ENCODE data around the gene BMPER.

Gene BMPER

DNA sequence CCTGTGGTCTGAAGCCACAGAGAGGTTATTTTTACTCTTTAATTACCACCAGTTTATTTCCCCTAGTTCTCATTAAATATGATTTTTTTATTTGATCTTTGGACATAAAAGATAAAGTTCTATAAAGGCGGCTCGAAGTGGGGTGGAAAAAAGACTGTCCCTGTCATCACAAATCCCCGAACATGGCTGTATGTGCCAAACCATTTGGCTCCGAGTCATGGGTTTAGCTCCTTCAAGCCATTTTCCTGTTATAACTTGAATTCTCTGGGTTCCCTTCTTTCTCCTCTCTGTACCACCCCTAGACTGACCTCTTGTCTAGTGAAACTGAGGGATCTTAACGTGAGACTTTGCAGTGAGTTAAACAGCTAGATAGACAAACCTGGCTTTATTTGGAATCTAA lies 181.6 kb downstream of the BMPER start:
- no peak for DNase-seq (ENCODE audit: low read depth in 1 of 2, low spot score in 1 of 2)

- DNase-seq (ENCODE audit: low read depth in 1 of 2, low spot score in 1 of 2): no peak
Observed at GRCh38 chr7:34087892-34088891, 182.9 kb downstream of the BMPER start.

DNA sequence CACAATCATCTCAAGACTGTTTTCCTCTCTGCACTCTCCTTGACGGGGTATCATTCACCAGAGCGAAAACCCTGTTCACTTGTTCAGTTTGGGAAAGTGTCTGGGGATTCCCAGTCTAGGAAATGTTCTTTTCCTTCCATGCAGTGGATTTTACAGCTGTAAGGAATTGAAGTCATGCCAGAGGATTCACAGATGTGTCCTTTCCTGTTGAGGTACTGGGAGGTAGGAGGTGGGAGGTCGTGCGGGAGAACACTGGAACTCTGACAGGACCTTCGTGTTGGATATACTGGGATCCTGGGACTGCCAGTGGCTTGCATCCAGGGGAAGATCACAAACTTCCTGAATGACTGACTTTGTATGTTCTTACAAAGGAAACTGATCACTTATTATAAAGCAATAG lies 185.5 kb downstream of the BMPER start:
- no peak for DNase-seq (ENCODE audit: low read depth in 1 of 2, low spot score in 1 of 2)

DNA sequence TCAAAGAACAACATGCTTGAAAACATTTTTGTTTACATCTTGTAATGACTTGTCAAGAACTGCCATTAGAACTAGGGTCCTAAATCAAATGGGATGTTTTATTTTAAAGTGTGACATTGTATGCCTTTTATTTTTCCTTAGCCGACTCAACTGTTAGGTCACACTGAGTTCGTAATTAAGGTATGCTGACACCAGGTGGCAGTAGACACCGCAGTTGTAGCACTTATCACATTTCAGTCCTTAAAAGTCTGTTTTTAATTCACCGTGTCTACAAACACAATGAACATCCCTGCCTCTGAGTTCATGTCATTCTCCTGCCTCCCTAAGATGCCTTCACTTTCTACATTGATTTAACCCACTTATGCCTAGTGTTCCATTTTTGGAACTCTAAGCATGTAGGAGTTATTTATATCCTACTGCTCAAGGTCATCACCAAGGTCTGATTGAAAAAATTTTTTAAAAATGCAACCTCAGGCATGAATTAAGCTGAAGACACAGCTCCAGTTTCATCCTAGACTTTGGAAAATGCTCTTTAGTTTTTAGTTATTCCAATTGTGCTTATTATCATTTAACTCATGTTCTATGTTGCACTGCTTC lies 186.1 kb downstream of the BMPER start:
- DNase-seq (ENCODE audit: low read depth in 1 of 2, low spot score in 1 of 2): no peak

DNA sequence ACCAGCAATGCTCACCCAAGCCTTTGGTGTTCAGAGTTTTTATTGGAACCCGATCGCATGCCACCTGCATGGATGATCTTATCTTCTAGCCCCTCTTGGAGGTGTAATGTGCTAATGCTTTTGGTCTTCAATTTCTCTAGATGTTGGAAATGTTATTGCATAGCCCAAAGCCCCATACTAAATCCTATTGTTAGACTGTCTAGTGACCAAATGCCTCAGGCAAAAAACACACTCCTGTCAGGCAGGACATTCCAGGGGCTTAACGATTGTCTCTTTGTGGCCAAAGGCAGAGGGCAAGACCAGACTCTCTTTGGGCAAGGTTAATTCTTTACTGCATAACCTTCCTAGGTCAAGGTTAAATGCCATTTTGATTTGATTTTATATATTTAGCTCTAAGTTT lies 187.9 kb downstream of the BMPER start:
- DNase-seq (ENCODE audit: low read depth in 1 of 2, low spot score in 1 of 2): no peak

DNA sequence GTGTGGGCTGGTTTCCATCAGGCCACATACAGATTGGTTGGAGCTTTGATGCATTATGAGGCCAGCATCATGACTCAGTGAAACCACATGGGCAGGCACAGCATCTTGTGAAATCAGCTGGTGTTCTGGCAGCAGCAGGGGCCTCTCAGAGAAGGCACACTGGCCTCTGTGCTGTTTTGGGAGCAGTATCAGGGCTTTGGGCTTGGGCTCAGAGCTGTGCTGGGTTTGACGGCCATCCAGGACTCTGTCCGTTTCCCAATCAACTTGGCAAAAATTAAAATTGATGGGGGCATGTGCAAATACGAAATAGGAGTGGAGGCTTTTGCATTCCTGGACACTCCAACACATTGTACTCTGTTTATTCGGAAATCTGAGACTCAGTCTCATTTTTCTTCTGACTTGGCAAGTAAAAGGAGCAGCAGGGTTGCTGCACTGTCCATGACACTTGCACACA lies 190.9 kb downstream of the BMPER start:
- no peak for DNase-seq (ENCODE audit: low read depth in 1 of 2, low spot score in 1 of 2)

DNA sequence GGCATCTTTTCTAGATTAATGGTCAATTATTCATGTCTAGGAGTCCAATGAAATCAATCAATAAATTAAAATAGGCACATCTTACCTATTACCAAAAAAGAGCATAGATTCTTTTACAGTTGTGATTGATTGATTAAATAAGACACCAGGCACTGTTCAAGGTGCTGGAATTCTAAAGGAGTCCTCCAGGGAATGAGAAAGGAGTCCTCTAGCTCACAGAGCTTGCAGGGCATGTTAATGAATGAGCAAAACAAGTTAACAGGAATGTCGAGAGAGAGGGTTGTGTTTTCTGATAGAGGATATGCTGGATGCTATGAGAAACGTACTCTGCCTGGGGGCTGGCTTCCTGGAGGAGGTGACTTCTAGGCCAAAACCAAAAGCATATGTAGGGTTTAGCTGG lies 191.4 kb downstream of the BMPER start:
- no peak for DNase-seq (ENCODE audit: low read depth in 1 of 2, low spot score in 1 of 2)

DNA sequence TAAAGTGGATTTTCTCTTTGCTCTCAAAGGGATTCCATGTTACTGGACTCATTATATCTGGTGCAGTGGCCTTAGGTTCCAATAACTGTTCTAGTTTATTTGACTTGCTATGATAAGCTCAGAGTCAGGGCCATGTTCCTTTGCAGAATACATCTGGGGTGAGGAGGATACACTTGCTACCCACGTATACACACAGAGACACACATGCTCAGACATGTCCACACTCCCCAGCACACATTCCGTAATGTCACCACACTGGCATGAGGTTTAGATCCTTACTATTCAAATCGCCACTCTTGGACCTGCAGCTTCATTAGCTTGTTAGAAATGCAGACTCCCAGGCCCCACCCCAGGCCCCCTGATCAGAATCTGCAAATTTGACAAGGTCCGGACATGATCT lies 195.3 kb downstream of the BMPER start:
- DNase-seq (ENCODE audit: low read depth in 1 of 2, low spot score in 1 of 2): no peak

- no peak for DNase-seq (ENCODE audit: low read depth in 1 of 2, low spot score in 1 of 2)
Observed at GRCh38 chr7:34104115-34104514, 198.8 kb downstream of the BMPER start.

DNA sequence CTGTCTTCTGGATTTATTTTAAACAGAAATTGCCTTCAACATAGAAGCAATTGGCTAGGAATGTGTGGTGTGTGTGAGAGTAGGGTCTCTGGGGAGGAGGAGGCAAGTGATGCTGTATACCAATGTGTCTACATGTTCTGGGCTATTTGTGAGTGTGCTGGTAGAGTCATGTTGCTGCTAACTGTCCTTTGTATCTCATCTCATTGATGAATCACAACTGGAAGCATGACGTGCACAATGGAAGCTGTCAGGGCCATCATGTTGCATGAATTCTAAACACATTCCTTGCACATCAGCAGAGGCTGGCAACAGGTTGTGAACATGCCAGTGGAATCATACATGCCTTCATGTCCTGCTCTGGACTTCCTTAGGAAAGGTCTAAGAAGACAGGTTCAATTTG lies 199.7 kb downstream of the BMPER start:
- no peak for DNase-seq (ENCODE audit: low read depth in 1 of 2, low spot score in 1 of 2)

DNA sequence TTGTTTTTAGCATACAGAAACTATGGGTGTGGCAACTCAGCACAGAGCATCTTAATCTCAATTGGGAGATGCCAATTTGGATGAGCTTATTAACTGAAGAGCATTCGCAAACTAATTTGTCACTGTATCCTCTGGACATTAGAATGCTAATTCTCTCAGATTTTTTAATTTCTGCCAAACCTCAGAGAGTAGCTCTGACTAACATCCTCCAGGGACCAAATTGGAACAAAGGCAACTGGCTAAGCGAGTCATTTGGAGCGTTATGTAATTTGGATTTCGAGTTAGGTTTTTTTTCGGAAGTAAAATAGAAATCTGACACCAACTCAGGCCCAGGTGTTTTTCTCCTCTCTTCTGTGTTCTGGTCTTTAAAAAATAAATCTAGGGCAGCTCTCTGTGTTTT lies 201.9 kb downstream of the BMPER start:
- DNase-seq (ENCODE audit: low read depth in 1 of 2, low spot score in 1 of 2): no peak

- no peak for DNase-seq (ENCODE audit: low read depth in 1 of 2, low spot score in 1 of 2)
Observed at GRCh38 chr7:34108165-34108564, 202.8 kb downstream of the BMPER start.

DNA sequence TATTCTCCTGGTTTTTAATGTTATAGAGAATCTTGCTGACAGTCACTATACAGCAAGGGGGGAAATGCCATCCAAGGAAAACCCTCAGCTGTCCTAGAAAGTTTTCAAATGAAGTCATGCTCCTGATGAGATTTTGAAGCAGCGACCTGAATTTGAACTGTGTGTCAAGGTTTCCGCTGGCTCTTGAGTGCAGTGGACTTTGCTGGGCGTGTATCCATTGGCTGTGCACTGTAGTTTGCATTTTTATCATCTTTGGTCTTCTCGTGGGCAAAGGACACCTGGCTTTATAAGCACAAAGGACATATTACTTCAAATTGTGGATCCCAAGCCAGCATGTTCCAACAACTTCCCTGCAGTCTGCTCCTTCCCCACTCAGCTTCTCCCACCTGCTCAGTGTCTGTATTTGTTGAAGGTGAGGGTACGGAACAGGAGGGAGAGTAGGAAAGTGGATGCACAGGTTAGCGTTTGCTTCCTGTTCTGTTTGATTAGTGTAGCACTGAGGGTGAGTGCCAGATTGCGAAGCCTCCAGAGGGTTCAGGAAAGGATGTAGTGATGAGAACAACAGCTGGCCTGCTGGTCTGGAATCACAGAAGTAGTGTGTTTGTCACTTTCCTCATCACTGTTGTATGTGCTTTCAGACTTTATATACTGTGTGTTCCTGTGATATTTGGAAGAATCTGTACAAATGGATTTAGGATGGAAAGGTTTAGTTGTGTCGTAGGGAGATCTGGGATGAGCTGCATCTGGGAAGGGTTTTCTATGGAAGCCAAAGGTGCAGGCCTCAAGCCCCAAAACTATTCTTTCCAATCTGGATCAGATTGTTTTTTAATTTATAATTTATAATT lies 204.8 kb downstream of the BMPER start:
- DNase-seq (ENCODE audit: low read depth in 1 of 2, low spot score in 1 of 2): no peak

- DNase-seq (ENCODE audit: low read depth in 1 of 2, low spot score in 1 of 2): no peak
Observed at GRCh38 chr7:34111031-34111430, 205.7 kb downstream of the BMPER start.

DNA sequence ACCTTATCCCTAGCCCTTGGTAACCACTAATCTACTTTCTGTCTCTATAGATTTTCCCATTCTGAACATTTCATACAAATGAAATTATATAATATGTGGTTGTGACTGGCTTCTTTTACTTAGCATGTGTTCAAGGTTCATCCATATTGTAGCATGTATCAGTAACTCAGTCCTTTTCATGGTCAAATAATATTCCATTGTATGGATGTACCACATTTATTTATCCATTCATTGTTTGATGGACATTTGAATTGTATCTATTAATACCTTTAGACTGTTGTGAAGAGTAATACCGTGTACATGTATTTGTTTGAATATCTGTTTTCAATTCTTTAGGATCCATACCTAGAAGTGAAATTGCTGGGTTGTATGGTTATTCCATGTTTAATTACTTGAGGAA lies 210.2 kb downstream of the BMPER start:
- DNase-seq (ENCODE audit: low read depth in 1 of 2, low spot score in 1 of 2): no peak

DNA sequence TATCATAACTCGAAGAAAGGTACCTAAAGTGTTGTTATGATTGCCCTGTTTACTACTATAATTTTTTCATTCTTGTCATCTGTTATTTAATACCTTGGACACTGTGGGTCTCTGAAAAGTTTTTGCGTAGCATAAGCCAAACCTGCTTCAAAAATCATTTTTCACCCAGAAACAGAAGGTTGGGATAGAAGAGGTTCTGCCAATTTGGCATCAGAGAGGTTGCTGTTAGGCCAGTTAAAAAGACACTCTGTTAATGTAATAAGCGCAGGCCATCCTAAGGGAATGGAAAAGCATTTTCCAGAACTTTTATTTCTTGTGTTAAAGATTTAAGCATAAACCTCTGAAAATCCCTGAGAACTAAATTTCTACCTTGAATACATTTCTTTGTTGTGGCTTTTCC lies 212.2 kb downstream of the BMPER start:
- no peak for DNase-seq (ENCODE audit: low read depth in 1 of 2, low spot score in 1 of 2)

DNA sequence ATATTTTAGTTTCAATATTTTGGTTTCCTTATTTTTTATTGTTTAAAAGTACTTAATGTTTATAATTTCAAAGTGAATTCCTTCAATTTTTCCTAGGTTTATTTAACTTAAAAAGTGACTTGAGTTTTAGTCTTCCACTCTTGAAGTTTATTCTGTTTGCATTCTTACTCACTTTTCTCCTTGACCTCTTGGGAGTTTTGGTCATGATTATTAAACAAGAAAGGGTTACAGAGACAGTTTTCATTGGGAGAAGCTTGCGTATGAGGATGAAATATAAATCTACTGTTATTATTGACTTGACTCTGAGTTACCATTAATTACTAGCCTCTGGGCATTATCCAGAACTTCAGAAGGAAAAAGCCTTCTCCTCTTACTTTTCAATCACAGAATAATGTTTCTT lies 216.0 kb downstream of the BMPER start:
- DNase-seq (ENCODE audit: low read depth in 1 of 2, low spot score in 1 of 2): no peak

DNA sequence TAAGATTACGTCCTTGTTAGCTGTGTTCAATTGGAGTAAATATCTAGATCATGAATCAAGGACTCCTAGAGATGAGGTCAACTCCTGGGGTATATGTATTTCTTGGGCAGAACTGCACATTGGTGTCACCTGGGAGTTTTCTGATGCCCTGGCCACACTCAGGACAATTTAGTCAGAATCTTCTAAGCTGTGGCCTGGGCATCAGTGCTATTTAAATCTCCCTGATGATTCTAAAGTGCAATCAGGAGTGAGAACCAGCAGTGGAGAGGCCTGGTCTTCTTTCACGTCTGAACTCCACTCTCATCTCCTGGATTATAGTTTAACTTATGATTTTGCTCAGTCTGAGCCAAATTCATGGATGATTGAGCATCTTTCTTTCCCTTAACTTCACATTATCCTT lies 218.0 kb downstream of the BMPER start:
- DNase-seq (ENCODE audit: low read depth in 1 of 2, low spot score in 1 of 2): no peak

DNA sequence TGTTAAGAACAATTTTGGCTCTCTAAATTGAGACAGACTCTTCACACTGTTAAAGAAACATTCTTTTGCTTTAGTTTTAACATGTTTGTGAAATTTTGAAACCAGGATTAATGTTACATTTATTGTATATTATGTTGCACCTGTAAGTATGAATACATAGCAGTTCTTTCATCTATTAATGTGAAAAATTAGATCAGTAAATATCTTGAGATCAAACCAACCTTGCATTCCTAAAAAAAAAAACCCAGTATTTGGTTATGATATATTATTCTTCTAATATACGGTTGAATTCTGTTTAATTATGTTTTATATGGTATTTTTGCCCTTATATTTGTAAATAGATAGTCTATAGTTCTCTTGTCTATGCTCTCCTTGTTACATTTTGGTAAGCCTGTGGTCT lies 219.4 kb downstream of the BMPER start:
- no peak for DNase-seq (ENCODE audit: low read depth in 1 of 2, low spot score in 1 of 2)

DNA sequence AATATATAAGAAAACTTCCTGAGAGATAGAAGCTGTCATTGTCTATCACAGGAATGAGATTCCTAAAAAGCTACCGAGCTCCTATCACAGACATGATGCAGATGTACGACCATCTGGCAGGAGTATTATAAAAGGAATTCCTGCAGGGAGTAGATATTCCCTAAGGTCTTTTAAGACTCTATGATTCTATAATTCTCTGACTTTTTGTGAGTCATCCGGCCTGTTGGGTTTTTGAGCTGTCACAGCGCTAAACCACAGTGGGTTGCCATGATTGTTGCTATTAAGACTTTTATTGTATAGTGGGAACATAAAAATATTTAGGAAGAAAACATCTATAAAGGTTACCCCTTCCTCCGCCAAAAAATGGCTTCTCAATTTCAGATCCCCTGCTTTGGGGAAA lies 223.4 kb downstream of the BMPER start:
- DNase-seq (ENCODE audit: low read depth in 1 of 2, low spot score in 1 of 2): no peak

DNA sequence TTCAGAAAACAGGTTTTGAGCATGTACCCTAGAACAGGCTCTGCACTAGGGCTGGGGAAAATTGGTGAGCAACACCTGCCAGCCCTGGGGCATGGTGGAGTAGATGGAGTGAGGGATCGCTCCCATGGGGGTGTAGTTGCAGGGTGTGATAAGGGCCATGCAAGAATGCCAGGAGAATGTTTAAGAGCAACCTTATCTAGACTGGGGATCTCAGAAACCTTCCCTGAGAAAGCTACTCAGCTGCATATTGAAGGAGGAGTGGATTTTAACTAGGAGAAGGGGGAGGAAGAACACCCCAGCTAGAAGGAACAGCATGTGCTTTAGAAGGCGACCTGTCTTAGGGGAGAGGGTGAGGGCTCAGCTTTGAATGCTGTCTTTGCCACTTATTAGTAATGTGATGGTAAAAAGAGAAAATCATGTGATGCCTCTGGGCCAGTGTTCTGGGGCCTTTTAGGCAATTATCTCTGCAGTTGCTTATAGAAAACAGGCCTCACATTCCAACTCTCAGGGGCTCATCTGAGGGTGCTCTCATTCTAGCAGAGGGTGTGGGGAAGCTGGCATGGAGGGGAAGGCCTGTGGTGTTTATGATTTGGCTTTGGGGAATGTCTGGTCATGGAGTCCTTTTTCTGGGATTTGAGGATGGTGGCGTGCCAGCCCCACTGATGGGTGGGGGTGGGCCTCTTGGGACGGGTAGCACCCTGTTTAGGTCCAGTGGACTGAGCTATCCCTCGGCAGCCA lies 225.4 kb downstream of the BMPER start:
- no peak for DNase-seq (ENCODE audit: low read depth in 1 of 2, low spot score in 1 of 2)
